ENCODE measurements around the gene RREB1.

RREB1 gene

DNA sequence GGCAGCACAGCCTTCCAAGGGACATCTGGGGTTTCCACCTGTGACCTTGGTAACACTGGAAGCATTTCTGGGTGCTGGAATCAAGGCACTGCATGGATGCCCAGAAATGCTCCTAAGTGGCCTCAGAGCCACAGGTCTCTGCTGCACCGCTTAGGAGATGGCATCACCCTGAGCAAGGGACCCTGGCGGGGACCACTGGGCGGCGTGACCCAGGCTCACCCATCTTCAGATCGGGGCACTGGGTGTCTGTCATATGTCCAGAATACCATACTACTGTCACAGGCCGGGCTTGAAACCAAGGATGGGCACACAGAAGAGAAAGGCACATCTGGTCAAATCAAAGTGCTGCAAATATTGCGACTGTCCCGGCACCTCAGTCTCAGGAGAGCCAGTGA lies 159.3 kb downstream of the RREB1 start:
- TF ChIP-seq, protein P1, sequence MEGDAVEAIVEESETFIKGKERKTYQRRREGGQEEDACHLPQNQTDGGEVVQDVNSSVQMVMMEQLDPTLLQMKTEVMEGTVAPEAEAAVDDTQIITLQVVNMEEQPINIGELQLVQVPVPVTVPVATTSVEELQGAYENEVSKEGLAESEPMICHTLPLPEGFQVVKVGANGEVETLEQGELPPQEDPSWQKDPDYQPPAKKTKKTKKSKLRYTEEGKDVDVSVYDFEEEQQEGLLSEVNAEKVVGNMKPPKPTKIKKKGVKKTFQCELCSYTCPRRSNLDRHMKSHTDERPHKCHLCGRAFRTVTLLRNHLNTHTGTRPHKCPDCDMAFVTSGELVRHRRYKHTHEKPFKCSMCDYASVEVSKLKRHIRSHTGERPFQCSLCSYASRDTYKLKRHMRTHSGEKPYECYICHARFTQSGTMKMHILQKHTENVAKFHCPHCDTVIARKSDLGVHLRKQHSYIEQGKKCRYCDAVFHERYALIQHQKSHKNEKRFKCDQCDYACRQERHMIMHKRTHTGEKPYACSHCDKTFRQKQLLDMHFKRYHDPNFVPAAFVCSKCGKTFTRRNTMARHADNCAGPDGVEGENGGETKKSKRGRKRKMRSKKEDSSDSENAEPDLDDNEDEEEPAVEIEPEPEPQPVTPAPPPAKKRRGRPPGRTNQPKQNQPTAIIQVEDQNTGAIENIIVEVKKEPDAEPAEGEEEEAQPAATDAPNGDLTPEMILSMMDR (conservative IDR thresholded peaks at IDR 0.05): no peak
- H3K27ac ChIP-seq: no peak overlapping the region

DNA sequence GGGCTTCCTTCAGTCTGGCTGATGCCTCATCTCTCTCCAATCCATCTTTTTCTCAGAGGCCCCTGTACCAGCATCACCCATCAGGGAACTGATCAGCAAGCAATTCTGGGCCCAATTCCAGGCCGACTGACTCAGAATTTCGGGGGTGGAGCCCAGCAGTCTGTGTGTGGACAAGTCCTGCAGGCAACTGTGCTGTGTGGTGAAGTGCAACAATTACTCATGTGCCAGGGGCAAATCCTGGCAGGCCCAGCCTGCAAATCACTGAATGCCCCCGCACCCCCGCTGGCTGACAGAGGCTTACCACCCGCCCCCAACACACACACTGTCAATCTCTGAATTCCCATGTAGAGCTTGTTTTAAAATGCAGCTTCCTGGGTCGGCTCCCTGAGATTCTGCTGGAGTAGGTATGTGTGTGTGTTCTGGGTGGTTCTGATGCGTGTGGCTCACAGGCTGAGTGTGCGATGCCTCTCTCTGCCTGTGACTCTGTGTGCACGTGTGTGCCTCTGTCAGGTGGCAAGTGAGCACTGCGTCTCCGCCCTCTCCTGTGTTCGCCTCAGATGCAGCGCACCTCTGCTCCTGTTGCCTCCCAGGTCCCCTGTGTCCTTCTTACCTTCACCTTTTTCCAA lies 159.8 kb downstream of the RREB1 start:
- TF ChIP-seq, protein P1 (conservative IDR thresholded peaks at IDR 0.05): no peak
- H3K27ac ChIP-seq: no peak overlapping the region

DNA sequence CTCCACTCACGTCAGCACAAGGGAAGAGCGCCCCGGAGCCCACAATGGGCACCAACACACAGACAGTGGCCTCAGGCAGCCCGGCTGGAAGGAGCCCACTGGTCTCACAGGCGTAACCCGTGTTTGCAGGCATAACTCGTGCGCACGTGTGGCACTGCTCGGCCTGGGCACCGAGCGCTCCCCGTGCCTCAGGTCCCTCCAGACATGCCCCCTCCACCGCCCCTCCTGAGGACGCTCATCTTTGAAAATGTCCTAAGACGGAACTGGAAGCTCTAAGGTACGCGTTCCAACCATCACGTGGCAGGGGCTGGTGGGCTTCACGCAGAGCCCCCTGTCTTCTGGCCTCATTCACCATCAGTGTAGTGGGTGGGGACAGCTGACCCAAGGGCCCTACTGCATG lies 160.6 kb downstream of the RREB1 start:
- TF ChIP-seq, protein P1 (conservative IDR thresholded peaks at IDR 0.05): no peak
- H3K27ac ChIP-seq: no peak overlapping the region

DNA sequence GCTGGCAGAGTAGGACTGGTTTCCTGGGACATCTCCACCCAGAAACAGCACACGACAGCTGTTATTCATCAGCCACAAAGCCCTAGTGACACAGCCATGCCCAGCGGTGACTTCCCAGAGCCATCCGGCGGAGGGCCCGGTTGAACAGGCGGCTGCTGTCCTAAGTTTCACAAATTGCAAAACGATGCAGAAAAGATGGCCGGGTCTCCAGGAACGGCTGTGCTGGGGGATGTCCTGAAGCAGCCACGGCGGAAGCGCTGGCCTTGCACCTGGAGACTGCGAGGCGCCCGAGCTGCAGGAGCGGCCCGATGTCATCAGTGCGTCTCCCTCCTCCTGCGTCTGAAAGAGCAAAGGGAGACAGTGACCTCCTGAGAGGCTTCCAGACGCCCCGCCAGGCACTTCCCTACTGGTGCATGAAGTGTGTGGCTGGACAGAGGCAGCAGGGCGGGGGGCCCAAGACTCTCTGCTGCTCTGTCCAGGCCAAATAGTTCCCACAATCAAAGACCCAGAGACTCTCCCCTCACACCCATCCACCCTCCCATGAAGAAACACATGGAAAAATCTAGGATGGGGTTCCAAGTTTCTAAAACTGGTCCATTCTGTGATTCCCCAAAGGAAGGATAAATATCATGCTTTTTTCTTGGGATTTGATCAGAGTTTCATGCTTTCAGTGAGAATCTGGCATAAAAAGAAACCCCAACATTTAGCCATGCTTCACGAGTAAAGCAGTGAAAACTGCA lies 161.2 kb downstream of the RREB1 start:
- TF ChIP-seq, protein P1 (conservative IDR thresholded peaks at IDR 0.05): no peak
- H3K27ac ChIP-seq: no peak overlapping the region

DNA sequence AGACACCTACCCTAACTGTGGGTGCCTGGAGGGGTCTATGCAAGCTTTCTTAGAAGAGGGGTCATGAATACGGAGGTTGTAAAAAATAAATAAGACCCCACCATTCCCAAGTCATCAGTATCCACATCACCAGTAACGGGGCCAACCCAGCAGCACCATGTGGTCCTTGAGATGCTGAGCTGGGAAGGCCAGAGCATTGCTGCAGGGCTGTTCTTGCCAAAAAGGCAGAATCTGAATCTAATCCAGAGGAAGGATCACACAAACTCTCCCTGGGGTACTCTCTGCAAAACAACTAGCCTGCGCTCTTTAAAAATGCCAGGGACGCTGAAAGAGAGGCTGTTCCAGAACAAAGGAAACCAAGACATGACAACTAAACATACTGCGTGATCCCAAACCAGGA lies 162.1 kb downstream of the RREB1 start:
- no peak overlapping the region for H3K27ac ChIP-seq
- TF ChIP-seq, protein P1 (conservative IDR thresholded peaks at IDR 0.05): no peak

DNA sequence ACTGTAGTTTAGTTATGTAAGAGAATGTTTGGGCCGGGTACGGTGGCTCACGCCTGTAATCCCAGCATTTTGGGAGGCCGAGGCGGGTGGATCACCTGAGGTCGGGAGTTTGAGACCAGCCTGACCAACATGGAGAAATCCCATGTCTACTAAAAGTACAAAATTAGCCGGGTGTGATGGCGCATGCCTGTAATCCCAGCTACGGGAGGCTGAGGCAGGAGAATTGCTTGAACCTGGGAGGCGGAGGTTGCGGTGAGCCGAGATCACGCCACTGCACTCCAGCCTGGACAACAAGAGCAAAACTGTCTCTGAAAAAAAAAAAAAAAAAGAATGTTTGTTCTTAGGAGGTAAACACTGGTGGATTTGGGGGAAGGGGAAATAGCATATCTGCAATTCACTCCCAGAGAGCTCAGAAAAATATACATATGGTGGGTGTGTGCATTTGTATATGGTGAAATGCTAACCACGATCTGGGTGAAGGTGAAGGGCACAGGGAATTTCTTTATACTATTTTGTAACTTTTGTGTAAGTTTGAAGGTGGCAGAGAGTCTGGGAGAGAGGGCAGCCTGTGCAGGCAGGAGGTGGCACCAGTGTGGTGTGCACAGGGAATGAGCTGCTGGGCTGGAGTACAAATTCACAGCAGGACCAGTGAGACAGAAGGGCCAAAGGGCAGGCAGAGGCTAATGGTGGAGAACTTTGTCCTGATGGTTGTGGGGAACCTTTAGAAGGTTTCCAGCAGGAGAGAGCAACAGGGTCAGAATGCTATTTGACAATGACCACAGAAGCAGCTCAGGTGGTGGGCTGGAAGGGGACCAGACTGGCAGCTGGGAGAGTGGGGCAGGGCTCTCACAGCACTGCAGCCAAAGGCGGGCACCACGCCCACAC lies 162.8 kb downstream of the RREB1 start:
- TF ChIP-seq, protein P1 (conservative IDR thresholded peaks at IDR 0.05): no peak

DNA sequence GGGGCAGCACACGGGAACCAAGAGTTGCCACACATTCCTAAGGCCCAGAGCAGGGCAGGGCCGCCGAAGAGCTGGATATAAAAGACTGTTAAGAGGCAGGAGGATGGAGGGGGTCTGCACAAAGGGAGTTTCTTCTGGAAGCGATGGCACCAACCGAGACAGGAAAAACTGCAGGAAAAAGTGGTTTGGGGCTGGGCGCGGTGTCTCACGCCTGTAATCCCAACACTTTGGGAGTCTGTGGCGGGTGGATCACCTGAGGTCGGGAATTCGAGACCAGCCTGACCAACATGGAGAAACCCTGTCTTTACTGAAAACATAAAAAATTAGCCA lies 163.4 kb downstream of the RREB1 start:
- H3K27ac ChIP-seq: no peak overlapping the region
- TF ChIP-seq, protein P1 (conservative IDR thresholded peaks at IDR 0.05): no peak

More for the DNA sequence above, 162.8 kb downstream of the RREB1 start:
- H3K27ac ChIP-seq: no peak overlapping the region

Measured in VCaP (cell line).